IPS DF 4.7 (cell line): Measurements from ENCODE around the gene ECHS1.
"Not testable (repeated sequence)": the region's sequence is repeated elsewhere in the genome, so short reads cannot be mapped to it uniquely, and the experiment has no call there.

Experiments
- DNase-seq: peaks from one replicate; pipeline ENCODE4 v3.0.0-alpha.2; 2013; ENCODE audit warnings: low spot score; ENCODE audit errors: extremely low read depth

The ECHS1 gene

DNA sequence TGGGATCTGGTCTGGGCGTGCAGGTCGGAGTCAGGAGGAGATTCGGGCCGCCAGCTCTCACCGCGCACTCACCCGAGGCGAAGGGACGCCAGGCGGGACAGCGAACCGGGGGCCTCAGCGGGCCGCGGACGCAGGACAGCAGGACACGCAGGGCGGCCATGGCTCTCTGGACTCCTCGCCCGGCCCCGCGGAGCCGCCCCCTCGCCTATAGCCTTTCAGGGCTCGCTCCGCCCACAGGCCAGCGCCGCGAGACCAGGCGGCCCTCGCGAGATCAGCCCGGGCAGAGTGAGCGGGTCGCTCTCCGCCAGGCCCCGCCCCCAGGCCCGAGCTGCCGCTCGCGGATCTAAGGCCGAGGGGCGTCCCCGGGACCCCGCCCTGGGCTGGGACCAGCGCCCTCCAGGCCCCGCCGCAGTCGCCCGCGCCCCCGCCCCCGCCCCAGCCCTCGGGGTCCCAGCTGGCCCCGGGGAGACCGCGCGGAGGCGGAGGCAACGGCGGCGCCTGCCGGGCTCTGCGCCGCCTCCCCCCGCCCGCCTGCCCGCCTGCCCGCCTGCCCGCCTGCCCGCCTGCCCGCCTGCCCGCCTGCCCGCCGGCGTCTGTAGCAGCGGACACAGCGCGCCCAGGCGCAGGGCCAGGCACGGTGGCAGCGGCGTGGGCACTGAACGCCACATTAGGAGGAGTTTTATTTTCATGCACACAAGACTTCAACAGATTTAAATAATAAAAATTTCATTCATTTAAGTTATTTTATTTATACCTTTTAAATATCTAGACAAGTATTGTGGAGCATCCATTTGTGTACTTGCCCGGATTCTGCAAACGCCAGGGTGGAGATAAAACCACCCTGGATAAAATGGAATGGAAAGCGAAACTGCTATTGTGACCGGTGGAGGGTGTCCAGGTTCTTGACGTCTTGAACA, at the start of gene ECHS1:
TSS of gene ECHS1 (minus strand) at position 181 of the 917 bp plus-strand sequence. CDS start at position 160, 21 bp downstream.
- DNase-seq = no peak

DNA sequence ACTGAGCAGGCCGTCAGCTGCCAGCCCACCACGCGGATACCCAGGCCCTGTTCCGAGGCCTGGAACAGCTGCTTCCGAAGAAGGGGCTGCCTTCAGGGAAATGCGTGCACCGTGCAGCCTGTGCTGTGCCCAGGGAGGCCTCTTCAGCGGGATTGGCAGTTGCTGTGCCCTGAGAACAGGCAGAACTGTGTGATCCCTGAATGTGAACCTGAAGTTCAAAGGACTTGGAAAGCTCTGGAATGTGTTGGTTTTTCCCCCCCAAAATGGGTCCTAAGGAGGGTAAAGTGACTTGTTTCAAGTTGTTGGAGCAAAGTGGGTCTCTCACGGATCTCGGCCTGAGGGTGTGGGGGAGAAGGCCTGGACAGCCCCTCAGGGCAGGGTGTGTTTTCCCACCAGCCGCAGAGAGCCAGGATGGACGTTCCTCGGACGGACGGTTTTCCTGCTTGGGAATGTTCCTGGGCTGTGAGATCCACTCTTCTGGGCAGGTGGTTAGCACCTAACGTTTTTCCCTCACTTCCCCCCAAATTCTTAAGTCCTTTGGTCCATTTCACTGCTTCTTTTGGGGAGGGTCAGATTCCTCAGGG, 49.2 kb upstream of the ECHS1 start:
- DNase-seq = no peak

DNA sequence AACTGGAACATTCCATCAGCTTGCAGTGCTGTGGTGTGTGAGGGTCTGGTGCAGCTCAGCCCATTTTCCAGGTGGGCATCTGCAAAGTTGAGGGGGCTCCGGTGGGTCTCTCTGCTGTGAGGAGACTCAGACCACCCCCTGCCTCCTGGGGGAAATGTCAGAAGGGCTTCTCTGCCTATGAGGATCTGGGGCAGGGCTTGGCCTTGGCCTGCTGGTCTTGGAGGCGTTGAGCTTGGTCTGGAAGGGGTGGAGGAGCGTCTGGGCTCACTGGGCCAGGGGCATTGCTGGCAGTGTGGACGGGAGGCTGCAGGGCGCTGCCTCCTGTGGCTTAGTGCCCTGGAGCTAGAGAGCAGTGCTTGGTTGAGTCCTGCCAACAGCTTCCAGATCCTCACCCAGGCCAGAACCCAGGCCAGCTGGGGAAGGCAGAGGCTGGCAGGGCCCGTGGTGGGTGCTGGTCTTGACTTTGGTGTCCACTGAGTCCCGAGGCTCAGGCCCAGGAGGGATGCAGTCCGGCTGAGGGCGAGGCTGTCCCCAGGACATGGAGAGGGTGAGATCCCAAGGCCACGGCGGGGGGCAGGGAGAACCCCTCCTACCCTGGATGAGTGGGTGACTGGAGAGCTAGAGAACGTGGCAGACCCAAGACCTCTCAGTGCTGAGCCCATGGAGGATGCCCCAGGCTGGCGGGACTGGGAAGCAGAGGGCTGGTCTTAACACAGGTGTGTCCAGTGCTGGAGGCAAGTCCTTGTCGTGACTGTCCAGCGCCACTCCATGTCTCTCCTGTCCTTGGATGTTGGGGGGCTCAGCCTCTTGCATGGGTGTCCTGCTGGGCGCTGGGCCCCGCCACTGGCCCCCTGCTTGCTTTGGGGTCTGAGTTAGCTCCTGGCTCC, 48.4 kb upstream of the ECHS1 start:
- DNase-seq = no peak

DNA sequence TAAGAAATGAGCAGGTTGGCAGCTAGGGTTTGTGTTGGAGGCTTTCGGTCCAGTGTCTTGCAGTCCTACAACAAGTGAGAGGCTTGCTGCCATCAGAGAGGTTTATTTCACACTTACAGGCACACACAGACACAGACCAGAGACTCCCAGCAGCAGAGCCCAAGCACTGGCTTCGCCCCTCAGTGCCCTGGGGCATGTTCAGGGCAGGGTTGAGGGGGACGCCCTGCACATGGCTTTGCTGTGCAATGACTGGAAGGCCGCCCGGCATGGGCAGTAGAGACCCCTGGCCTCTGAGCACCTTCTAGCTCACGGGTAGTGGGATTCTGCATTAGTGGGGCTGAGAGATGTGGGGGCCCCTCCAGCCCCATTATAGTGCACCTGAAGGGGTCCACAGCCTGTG, 47.4 kb upstream of the ECHS1 start:
- no peak for DNase-seq

DNA sequence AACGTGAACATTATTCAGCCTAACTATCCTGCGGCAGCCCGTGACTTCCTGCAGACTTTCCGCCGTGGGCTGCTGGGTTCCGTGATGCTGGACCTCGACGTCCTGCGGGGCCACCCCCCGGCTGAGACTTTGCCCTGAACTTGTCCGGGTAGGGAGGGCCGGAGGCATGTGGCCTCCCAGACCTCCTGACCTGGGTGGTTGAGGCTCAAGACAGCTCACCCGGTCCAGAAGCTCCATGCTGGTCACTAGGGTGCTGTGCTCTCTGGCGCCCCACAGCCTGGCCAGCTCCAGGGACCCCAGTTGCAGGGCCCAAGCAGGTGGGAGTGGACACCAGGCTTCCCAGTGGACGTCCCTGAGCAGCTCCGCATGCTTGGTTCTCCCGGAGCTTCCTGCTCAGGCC, 46.9 kb upstream of the ECHS1 start:
- DNase-seq = no peak

DNA sequence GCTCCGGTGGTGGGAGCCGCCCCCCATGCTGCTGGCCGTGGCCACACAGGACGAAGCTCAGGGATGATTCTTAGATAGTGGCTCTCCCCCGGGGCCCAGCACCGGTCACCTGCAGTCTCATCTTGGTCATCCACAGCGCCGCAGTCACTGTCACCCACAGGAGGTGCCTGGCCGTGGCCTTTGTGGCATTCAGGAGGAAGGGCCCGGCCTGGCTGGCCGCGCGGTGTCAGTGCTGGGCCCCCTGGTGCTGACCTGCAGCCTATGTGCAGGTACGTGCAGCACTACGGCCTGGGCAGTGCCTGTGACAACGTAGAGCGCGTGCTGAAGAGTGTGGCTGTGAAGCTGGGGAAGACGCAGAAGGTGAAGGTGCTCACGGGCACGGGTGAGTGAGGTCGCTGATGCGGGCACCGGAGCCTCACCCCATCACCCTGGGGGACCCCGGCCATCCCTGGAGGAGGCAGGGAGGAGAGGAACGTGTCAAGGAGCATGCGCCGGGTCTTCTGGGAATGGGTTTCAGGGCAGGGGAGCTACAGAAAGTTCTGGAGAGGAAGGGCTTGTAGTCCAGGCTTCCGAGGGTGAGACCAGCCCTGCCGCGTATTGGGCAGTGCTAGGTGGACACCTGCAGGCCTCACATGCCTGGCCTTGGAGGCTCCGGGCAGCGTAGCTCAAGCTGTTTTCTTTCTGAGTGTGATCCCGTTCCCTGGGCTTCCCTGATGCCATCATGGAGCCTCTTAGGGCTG, 46.2 kb upstream of the ECHS1 start:
- no peak for DNase-seq

DNA sequence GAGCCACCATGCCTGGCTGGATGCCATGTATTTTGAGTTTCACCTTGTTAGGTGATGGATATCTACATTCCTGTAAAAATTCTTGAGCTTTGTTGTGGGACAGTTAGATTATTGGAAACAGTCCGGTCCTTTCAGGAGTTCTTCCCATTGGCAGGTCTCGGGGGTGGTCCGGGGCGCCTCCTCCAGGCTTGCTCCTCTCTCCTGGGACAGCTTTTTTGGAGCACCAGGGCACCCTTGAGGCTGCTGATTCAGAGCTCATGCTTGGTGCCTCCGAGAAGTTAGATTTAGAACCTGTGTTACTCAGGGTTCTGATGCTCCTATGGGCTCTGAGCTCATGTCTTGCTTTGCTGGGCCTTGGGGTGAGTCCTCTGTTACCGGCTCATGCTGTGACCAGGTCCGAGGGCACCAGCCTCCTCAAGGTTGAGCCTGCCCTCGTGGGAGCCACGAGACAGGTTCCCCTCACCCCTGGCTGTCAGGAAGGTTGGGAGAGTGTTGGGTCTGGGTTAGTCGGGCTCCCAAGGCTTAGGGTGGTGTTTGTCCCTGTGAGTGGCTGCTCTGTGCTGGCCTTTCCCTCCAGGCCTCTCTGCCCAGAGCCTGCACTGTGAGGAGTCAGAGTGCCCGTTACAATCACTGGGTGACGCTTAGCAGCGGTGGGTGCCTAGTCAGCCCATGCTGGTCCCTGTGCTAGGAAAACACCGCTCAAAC, 45.3 kb upstream of the ECHS1 start:
- DNase-seq = no peak

DNA sequence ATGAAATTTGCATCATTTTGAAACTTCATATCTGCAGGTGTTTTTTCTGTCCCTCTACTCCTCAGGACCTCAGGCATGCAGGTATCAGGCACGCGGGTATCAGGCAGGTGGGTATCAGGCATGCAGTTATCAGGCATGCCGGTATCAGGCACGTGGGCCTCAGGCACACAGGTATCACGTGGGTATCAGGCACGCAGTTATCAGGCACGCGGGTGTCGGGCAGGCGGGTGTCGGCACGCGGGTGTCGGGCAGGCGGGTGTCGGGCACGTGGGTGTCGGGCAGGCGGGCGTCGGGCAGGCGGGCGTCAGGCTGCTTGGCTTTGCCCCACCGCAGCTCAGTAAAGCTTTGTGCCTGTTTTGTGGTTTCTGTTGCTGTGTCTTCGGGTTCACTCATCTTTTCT, 42.6 kb upstream of the ECHS1 start:
- no peak for DNase-seq

DNA sequence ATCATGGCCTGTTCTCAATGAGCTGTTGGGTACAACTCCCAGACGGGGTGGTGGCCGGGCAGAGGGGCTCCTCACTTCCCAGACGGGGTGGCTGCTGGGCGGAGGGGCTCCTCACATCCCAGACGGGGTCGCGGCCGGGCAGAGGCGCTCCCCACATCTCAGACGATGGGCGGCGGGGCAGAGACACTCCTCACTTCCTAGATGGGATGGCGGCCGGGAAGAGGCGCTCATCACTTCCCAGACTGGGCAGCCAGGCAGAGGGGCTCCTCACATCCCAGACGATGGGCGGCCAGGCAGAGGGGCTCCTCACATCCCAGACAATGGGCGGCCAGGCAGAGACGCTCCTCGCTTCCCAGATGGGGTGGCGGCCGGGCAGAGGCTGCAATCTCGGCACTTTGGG, 41.2 kb upstream of the ECHS1 start:
- DNase-seq = not testable (repeated sequence)

DNA sequence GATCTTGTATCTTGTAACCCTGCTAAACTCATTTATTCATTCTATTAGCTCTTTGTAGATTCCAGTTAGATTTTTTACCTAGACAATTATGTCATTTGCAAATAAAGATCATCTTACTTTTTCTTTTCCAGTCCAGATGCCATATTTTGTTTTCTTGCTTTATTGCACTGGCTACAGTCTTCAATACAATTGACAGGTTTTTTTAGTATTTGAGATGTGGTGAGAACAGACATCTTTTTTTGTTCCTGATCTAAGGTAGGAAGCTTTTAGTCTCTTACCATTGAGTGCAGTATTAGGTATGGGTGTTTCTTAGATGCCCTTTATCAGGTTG, 39.2 kb upstream of the ECHS1 start:
- DNase-seq = no peak

DNA sequence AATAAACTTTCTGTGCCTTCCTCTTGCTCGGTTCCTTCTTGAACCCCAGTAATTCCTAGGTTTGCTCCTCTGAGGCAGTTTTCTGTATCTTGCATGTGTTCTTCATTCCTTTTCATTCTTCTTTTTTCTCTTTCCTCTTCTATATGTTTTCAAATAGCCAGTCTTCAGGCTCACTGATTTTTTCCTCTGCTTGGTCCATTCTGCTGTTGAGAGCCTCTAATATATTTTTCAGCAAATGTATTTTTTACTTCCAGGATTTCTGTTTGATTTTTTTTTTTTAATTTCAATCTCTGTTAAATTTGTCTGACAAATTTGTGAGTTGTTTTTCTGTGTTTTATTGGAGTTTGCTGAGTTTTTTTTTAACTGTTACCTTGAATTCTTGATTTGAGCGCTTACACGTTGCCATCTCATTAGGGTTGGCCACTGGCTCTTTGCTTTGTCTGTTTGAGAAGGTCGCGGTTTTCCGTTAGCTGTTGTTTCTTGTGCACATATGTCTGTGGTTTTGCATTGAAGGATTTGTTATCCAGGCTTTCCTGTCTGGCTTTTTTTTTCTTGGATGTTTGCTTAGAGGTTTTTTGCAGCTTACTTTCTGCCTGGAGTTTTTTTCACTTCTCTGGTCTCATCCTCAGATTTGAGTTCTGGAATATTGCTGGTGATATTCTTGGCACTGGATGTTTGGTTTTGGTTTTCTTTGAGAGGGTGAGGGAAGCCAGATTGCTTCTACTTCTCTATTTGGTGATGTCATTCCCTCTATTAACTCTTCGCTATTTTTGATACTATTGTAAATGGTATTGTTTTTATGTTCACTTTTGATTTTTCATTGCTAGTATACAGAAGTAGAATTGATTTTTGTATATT, 38.6 kb upstream of the ECHS1 start:
- no peak for DNase-seq

DNA sequence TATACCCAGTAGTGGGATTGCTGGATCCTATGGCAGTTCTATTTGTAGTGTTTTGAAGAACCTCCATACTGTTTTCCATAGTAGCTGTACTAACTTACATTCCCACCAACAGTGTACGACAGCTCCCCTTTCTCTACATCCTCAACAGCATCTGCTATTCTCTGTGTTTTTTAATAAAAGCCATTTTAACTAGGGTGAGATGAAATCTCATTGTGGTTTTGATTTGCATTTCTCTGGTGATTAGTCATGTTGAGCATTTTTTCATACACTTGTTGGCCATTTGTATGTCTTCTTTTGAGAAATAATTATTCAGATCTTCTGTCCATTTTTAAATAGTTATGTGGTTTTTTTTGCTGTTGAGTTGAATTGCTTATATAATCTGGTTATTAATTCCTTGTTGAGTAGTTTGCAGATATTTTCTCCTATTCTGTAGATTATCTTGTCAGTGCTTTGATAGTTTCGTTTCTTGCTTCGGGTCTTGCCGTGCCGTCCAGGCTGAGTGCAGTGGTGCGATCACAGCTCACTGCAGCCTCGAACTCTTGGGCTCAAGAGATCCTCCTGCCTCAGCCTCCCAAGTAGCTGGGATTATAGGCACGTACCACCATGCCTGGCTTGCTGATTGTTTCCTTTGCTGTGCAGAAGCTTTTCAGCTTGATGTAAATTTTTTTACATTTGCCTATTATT, 32.8 kb upstream of the ECHS1 start:
- no peak for DNase-seq

DNA sequence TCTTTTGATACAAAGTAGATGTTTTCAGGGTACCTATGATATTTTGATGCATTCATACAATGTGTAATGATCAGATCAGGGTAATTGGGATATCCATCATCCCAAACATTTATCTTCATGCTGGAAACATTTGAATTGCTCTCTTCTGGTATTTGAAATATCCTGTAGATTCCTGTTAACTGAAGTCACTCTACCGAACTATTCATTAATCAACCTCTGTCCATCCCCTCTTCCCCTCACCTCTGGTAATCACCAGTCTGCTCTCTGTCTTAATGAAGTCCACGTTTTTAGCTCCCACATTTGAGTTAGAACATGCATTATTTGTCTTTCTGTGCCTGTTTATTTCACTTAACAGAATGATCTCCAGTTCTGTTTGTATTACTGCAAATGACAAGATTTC, 32.1 kb upstream of the ECHS1 start:
- DNase-seq = no peak

DNA sequence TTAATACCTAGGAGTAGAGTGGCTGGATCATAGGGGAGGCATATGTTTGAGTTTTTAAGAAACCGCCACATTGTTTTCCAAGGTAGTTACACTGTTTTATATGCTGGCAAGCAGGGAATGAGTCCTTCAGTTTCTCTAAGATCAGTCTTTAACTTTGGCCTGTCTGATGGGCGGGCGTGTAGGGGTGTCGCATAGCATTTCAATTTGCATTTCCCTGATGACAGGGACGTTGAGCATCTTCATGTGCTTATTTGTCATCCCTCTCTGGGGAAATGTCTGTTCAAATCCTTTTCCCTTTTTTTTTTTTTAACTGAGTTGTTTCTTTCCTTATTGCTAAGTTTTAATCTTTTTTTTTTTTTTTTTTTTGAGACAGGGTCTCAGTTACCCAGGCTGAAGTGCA, 30.6 kb upstream of the ECHS1 start:
- DNase-seq = no peak

DNA sequence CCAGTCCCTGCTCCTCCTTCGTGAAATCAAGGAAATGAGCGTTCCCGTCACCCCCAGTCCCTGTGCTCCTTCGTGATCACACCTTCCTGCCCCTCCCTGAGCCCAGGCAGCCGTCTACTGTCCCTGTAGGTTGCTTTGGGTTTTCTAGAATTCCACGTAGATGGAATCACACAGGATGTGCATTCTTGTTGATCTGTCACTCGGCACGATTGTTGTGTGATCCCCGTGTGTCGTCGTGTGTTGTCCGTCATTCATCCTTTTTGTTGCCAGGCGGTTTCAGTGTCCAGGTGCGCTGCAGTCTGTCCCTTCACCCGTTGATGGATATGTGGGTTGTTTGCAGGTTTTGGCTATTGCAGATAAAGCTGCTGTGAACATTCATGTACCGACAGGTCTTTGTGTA, 30.2 kb upstream of the ECHS1 start:
- no peak for DNase-seq

DNA sequence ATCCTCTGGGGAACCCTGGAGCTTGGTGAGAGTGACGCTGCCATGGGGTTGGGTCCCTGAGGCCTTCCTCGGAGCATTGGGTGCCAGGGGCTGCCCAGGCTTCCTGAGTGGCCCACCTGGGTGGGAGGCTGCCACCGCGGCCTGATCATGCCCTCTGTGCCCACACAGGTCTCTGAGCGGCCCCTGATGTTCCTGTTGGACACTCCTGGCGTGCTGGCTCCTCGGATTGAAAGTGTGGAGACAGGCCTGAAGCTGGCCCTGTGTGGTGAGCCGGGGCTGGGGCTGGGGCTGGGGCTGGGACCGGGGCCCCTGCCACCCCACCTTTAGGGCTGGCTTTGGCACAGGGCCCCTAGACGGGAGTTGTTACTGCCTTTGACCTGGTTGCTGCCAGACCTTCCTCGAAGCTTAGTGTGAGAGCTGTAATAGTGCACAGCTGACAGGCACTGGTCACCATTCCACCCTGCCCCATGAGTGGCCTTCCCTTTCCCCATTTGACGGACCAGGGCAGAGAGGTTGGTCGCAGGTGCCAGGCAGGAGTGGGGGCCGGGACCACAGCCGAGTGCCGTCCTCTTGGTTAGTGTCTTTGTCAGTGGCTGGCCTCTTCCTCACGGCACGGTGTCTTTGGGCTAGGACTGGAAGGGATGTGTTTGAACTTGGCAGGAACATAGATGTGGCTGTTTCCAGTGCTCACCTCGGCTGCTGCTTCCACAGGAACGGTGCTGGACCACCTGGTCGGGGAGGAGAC, 29.0 kb upstream of the ECHS1 start:
- DNase-seq = no peak

DNA sequence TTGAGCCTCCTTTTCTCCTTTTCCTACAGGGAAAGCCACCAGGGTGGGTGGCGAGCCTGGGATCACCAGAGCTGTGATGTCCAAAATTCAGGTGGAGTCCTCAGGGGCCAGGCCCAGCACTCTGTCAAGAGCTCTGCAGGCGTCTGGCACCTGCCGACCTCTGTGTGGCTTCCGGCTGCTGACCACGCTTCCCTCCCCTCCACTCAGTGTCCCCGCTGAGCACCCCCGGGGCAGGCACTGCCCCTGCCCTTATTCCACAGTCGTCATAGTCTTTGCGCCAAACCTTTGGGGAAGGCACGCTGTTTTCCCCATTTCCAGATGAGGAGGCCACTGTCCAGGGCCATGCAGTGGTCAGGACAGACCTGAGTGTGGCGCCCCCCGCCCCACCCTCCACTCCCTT, 28.3 kb upstream of the ECHS1 start:
- no peak for DNase-seq

DNA sequence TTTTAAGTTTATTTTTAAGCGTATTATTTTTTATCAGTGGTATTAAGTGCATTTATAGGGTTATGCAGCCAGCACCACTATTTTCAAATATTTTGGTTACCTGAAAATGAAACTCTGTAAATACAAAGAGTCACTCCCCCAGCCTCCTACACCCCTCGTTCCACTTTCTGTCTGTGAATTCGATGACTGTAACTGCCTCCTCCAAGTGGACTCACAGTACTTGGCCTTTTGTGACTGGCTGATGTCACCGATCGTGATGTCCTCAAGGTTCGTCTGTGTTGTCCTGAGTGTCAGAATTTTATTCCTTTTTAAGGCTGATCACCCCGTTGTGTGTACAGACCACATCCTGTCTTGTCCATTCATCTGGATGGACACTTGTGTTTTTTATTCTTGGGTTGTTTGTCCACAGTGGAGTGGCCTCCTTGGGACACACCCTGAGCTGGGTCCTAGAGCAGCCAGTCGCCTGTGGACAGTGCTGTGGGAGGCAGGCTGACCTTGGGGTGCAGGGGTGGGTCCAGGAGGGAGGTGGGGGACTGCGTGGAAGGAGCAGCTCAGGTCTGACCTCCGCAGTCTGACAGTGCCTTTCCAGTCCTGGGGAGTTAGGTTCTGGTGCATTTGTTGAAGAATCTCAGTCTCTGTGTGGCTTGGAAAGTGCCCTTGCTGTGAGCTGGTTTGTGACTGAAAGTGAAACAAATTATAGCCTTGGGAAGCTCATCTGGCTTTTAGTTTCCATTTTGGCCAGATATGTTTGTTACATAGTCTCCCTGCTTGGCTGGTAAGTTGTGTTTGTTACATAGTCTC, 27.7 kb upstream of the ECHS1 start:
- no peak for DNase-seq
